Fibroblast of mammary gland (primary cell): ENCODE measurements around the gene NSD1.
"Not testable (repeated sequence)": the region's sequence is repeated elsewhere in the genome, so short reads cannot be mapped to it uniquely, and the experiment has no call there.

ENCODE experiments used
- DNase-seq: peaks from one replicate; pipeline ENCODE4 v3.0.0-alpha.2; 2010; ENCODE audit warnings: low read depth
- H3K4me3 ChIP-seq: 2 replicates; pipeline ENCODE4 v1.5.1; 2011; ENCODE audit warnings: low read depth, mild to moderate bottlenecking, low read length, moderate library complexity; ENCODE audit not compliant: control insufficient read depth
- CTCF ChIP-seq: conservative IDR thresholded peaks from 2 replicates; pipeline ENCODE4 v1.5.1; 2011; ENCODE audit warnings: low read depth, low read length, inconsistent platforms; ENCODE audit not compliant: control insufficient read depth, insufficient read depth

The NSD1 gene

GRCh38 chr5:177162379-177162778 is 28.8 kb downstream of the NSD1 start:
- no peak for TF ChIP-seq CTCF
- DNase-seq, result no peak
- no peak overlapping the region for H3K4me3 ChIP-seq

GRCh38 chr5:177163500-177163899 is 29.9 kb downstream of the NSD1 start:
- TF ChIP-seq CTCF, result no peak
- no peak overlapping the region for H3K4me3 ChIP-seq
- DNase-seq, result no peak

- no peak overlapping the region for H3K4me3 ChIP-seq
- no peak for TF ChIP-seq CTCF
- DNase-seq, result no peak
These were observed 35.7 kb downstream of the NSD1 start for GRCh38 chr5:177169271-177169670.

- no peak for TF ChIP-seq CTCF
- no peak for DNase-seq
- no peak overlapping the region for H3K4me3 ChIP-seq
These were observed 38.4 kb downstream of the NSD1 start for GRCh38 chr5:177171961-177172360.

- TF ChIP-seq CTCF, result no peak
- H3K4me3 ChIP-seq, result no peak overlapping the region
- no peak for DNase-seq
These were observed 41.8 kb downstream of the NSD1 start for GRCh38 chr5:177175336-177175735.

- TF ChIP-seq CTCF, result no peak
- DNase-seq, result no peak
These were observed 42.7 kb downstream of the NSD1 start for GRCh38 chr5:177176175-177176711.

GRCh38 chr5:177177847-177178437 is 44.4 kb downstream of the NSD1 start:
- not testable (repeated sequence) for H3K4me3 ChIP-seq, DNase-seq

More at GRCh38 chr5:177176175-177176711, 42.7 kb downstream of the NSD1 start:
- no peak overlapping the region for H3K4me3 ChIP-seq
